Measurements from ENCODE around the gene ZSCAN2.

- TF ChIP-seq POLR2AphosphoS5 (IDR thresholded peaks at IDR 0.05; ENCODE audit: low read depth, low read length) (no peak), TAF1 (IDR thresholded peaks at IDR 0.05; ENCODE audit: borderline replicate concordance, insufficient read depth, low read length) (no peak), FOXP2 (optimal IDR thresholded peaks at IDR 0.05; ENCODE audit: borderline replicate concordance, extremely low read depth, extremely low read length, insufficient read depth) (no peak), REST (IDR thresholded peaks at IDR 0.05; ENCODE audit: insufficient read depth in 1 of 2, low read depth in 2 of 2, low read length in 2 of 2) (no peak), SIN3A (IDR thresholded peaks at IDR 0.05; ENCODE audit: borderline replicate concordance, insufficient read depth, low read length) (no peak)
These were observed 9.0 kb upstream of the ZSCAN2 start for GRCh38 chr15:84591815-84592214.

All from PFSK-1 (cell line).